ENCODE data around the gene SLC37A1. TPM values are rescaled to one million over a fixed set of nuclear protein-coding genes. Genes with fewer than 3 reads are reported as not detected.
A peak's percentile ranks its signal among the peaks of the same experiment; 100 is the strongest.

Gene SLC37A1
- total RNA-seq, 2 donors from 2014 or later, result 6.6 to 9.6 TPM

DNA sequence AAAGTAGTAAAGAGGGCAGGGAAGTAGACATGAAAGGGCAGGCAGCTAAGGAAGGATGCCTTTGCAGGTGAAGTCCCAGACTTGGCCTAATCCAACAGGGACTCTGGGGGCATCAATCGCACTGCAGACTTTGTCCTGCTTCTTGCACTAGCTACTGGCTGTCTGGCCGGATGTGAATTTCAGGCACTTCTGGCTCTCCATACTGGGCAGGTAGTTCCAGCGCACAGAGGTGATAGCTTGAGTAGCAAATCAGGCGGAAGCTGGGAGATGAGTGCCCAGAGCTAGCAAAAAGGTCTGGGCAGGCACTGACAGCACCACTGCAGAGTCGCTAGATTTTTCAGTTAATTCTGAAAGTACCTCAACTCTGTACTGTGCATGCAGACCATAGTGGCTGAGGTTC lies 18.6 kb upstream of the SLC37A1 start:
- no peak for TF ChIP-seq CTCF (IDR thresholded peaks at IDR 0.05)
- no peak overlapping the region for H3K4me3 ChIP-seq
- H3K27ac ChIP-seq, result no peak overlapping the region
- no peaks in the 10 kb centered on the region for H3K9me3 ChIP-seq
- H3K4me1 ChIP-seq (ENCODE audit: control insufficient read depth in 1 of 2, low read depth in 2 of 2), result peaks cover 0 to 12% of the 10 kb centered on the region in 2 donors
- H3K27me3 ChIP-seq (replicated peaks; ENCODE audit: insufficient read depth), result no peaks in the 10 kb centered on the region
- DNase-seq (ENCODE audit: low spot score) (no peak), ATAC-seq (ENCODE audit: insufficient number of reproducible peaks, low FRiP score, low read depth) (no peak)
- no peaks in the 10 kb centered on the region for H3K36me3 ChIP-seq

- Histone ChIP-seq H3K4me1 (ENCODE audit: control insufficient read depth in 1 of 2, low read depth in 2 of 2) (peaks cover 0 to 12% of the 10 kb centered on the region in 2 donors), H3K27ac (no peak overlapping the region), H3K9me3 (no peaks in the 10 kb centered on the region), H3K27me3 (replicated peaks; ENCODE audit: insufficient read depth) (no peaks in the 10 kb centered on the region), H3K4me3 (peak overlapping the region; percentile 83), H3K36me3 (no peaks in the 10 kb centered on the region)
- TF ChIP-seq CTCF (IDR thresholded peaks at IDR 0.05), result peak; percentile 27
- DNase-seq (ENCODE audit: low spot score), result no peak
- no peak for ATAC-seq (ENCODE audit: insufficient number of reproducible peaks, low FRiP score, low read depth)
These were observed 17.9 kb upstream of the SLC37A1 start for GRCh38 chr21:42495765-42496119.

GRCh38 chr21:42496120-42496838 lies 17.4 kb upstream of the SLC37A1 start, which contains the start of gene RSPH1:
Gene RSPH1, minus strand, starts transcription at chr21:42496224. Its CDS starts 38 bp downstream, at chr21:42496186.
- Histone ChIP-seq H3K9me3 (no peaks in the 10 kb centered on the region), H3K4me1 (ENCODE audit: control insufficient read depth in 1 of 2, low read depth in 2 of 2) (peaks cover 0 to 12% of the 10 kb centered on the region in 2 donors), H3K27me3 (replicated peaks; ENCODE audit: insufficient read depth) (no peaks in the 10 kb centered on the region), H3K36me3 (no peaks in the 10 kb centered on the region), H3K4me3 (peak within 1 kb of the TSS; percentile 83), H3K27ac (peak within 1 kb of the TSS; percentile 50 to 75)
- DNase-seq (ENCODE audit: low spot score), result peak; percentile 96
- ATAC-seq (ENCODE audit: insufficient number of reproducible peaks, low FRiP score, low read depth), result peak; percentile 99
- TF ChIP-seq CTCF (IDR thresholded peaks at IDR 0.05), result no peak

DNA sequence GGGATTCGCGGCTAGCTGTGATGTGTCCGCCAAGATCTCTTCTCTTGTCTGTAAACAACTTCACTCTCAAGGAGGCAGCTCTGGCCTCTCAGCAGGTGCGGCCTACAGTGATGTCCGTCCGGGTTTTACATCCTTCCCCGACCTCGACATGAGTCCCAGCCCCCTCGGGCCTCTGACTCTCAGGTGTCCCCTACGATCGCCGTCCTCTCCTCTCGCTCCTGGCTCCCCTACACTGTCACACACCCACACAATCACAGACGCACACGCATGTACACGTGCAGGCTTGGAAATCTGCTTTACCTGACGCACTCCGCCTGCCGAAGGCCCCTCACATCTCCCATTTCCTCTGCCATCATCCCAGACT lies 16.8 kb upstream of the SLC37A1 start:
- ATAC-seq (ENCODE audit: insufficient number of reproducible peaks, low FRiP score, low read depth) (no peak), DNase-seq (ENCODE audit: low spot score) (no peak)
- Histone ChIP-seq H3K27me3 (replicated peaks; ENCODE audit: insufficient read depth) (no peaks in the 10 kb centered on the region), H3K27ac (peak overlapping the region; percentile 50 to 75), H3K36me3 (no peaks in the 10 kb centered on the region), H3K4me1 (ENCODE audit: control insufficient read depth in 1 of 2, low read depth in 2 of 2) (peaks cover 0 to 12% of the 10 kb centered on the region in 2 donors), H3K9me3 (no peaks in the 10 kb centered on the region), H3K4me3 (peak overlapping the region; percentile 83)
- TF ChIP-seq CTCF (IDR thresholded peaks at IDR 0.05), result no peak

DNA sequence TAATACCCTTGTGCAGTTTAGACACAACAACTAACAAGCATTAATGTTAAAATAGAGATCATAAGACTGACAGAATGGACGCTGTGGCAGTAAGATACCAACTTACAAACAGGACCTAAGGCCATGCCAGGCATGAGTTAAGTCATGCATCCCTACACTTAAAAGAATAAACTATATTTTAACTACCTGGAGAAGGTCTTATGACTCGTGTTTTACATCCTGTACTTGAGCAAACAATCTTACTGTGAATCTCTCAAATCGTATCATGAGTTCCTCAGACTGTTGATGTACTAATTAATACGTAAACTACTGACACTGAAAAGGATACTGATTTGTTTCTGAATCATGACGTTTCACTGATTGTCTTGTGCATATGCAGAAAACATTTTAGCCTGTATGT lies 15.6 kb upstream of the SLC37A1 start:
- Histone ChIP-seq H3K27ac (no peak overlapping the region), H3K9me3 (no peaks in the 10 kb centered on the region), H3K36me3 (no peaks in the 10 kb centered on the region), H3K4me3 (no peak overlapping the region), H3K4me1 (ENCODE audit: control insufficient read depth in 1 of 2, low read depth in 2 of 2) (peaks cover 0 to 12% of the 10 kb centered on the region in 2 donors), H3K27me3 (replicated peaks; ENCODE audit: insufficient read depth) (no peaks in the 10 kb centered on the region)
- TF ChIP-seq CTCF (IDR thresholded peaks at IDR 0.05), result no peak
- no peak for DNase-seq (ENCODE audit: low spot score)
- no peak for ATAC-seq (ENCODE audit: insufficient number of reproducible peaks, low FRiP score, low read depth)

All from thoracic aorta (tissue), 2 donors.